ENCODE measurements around the gene MBD5. TPM values are rescaled to one million over a fixed set of nuclear protein-coding genes. Genes with fewer than 3 reads are reported as not detected.
A peak's percentile ranks its signal among the peaks of the same experiment; 100 is the strongest.

Gene MBD5
- total and polyA plus RNA-seq, 2 experiments from 2014 or later = 12.1 to 23.4 TPM

- H3K4me2 ChIP-seq (ENCODE audit: unreplicated experiment) = no peak overlapping the region
- no peak for TF ChIP-seq EZH2phosphoT487 (IDR thresholded peaks at IDR 0.05; ENCODE audit: insufficient read depth, low read depth)
- no peak for TF ChIP-seq EZH2 (IDR thresholded peaks at IDR 0.05; ENCODE audit: insufficient read depth, poor library complexity, severe bottlenecking)
- H3K27ac ChIP-seq = no peak overlapping the region
- DNase-seq = no peak
- no peaks in the 10 kb centered on the region for H3K79me2 ChIP-seq (ENCODE audit: insufficient read depth)
- no peaks in the 10 kb centered on the region; the same call in 1 of the 2 replicates for H3K36me3 ChIP-seq (ENCODE audit: low read depth)
- no peak overlapping the region for H2AFZ ChIP-seq
- H3K9me2 ChIP-seq (ENCODE audit: insufficient read depth) = no peaks in the 10 kb centered on the region
- no peaks in the 10 kb centered on the region for H3F3A ChIP-seq (ENCODE audit: insufficient read depth)
- H4K20me1 ChIP-seq (ENCODE audit: insufficient read depth) = no peaks in the 10 kb centered on the region
- H3K9me3 ChIP-seq (ENCODE audit: low read depth) = no peaks in the 10 kb centered on the region
- no peak overlapping the region for H3K9ac ChIP-seq
- peaks cover 10% of the 10 kb centered on the region; the same call in 1 of the 2 replicates for H3K4me1 ChIP-seq (ENCODE audit: insufficient read depth)
- in situ Hi-C loops (cut with MboI) = no loop called here
- no peak overlapping the region for H3K4me3 ChIP-seq
- H3K27me3 ChIP-seq (replicated peaks; ENCODE audit: insufficient read depth) = no peaks in the 10 kb centered on the region
- 91 to 98% methylated on average over 2 of the region's 2 CpGs for WGBS, 2 experiments (ENCODE audit: low coverage in 1 of 2, low lambda C conversion rate in 2 of 2, missing lambda C conversion rate in 2 of 2)
Observed at GRCh38 chr2:148292431-148292830, 271.5 kb downstream of the MBD5 start.

- H3K4me3 ChIP-seq = no peak overlapping the region
- H3F3A ChIP-seq (ENCODE audit: insufficient read depth) = no peaks in the 10 kb centered on the region
- H3K9me3 ChIP-seq (ENCODE audit: low read depth) = no peaks in the 10 kb centered on the region
- H3K36me3 ChIP-seq (ENCODE audit: low read depth) = no peaks in the 10 kb centered on the region; the same call in 1 of the 2 replicates
- TF ChIP-seq EZH2 (IDR thresholded peaks at IDR 0.05; ENCODE audit: insufficient read depth, poor library complexity, severe bottlenecking) (no peak), EZH2phosphoT487 (IDR thresholded peaks at IDR 0.05; ENCODE audit: insufficient read depth, low read depth) (no peak)
- DNase-seq = peak; percentile 63
- no peak overlapping the region for H2AFZ ChIP-seq
- in situ Hi-C loops (cut with MboI) = no loop called here
- H3K27me3 ChIP-seq (replicated peaks; ENCODE audit: insufficient read depth) = no peaks in the 10 kb centered on the region
- H3K4me1 ChIP-seq (ENCODE audit: insufficient read depth) = 0 out of 2 replicates have a peak, but pooled peaks cover 8% of the 10 kb centered on the region
- no peaks in the 10 kb centered on the region for H3K9me2 ChIP-seq (ENCODE audit: insufficient read depth)
- no peak overlapping the region for H3K4me2 ChIP-seq (ENCODE audit: unreplicated experiment)
- H4K20me1 ChIP-seq (ENCODE audit: insufficient read depth) = no peaks in the 10 kb centered on the region
- H3K27ac ChIP-seq = no peak overlapping the region
- no peaks in the 10 kb centered on the region for H3K79me2 ChIP-seq (ENCODE audit: insufficient read depth)
- H3K9ac ChIP-seq = no peak overlapping the region
Observed at GRCh38 chr2:148298196-148298595, 277.3 kb downstream of the MBD5 start.

GRCh38 chr2:148299616-148300015, 278.7 kb downstream of the MBD5 start:
- Histone ChIP-seq H4K20me1 (ENCODE audit: insufficient read depth) (no peaks in the 10 kb centered on the region), H3K27me3 (replicated peaks; ENCODE audit: insufficient read depth) (no peaks in the 10 kb centered on the region), H3K4me1 (ENCODE audit: insufficient read depth) (0 out of 2 replicates have a peak, but pooled peaks cover 8% of the 10 kb centered on the region), H3K27ac (no peak overlapping the region), H3K4me3 (no peak overlapping the region), H3K4me2 (ENCODE audit: unreplicated experiment) (no peak overlapping the region), H3K9ac (no peak overlapping the region), H3K36me3 (ENCODE audit: low read depth) (no peaks in the 10 kb centered on the region; the same call in 1 of the 2 replicates), H3K9me2 (ENCODE audit: insufficient read depth) (no peaks in the 10 kb centered on the region), H3F3A (ENCODE audit: insufficient read depth) (no peaks in the 10 kb centered on the region), H3K79me2 (ENCODE audit: insufficient read depth) (no peaks in the 10 kb centered on the region), H3K9me3 (ENCODE audit: low read depth) (no peaks in the 10 kb centered on the region), H2AFZ (no peak overlapping the region)
- in situ Hi-C loops (cut with MboI) = no loop called here
- no peak for DNase-seq
- TF ChIP-seq EZH2phosphoT487 (IDR thresholded peaks at IDR 0.05; ENCODE audit: insufficient read depth, low read depth) (no peak), EZH2 (IDR thresholded peaks at IDR 0.05; ENCODE audit: insufficient read depth, poor library complexity, severe bottlenecking) (no peak)

- no peaks in the 10 kb centered on the region for H3F3A ChIP-seq (ENCODE audit: insufficient read depth)
- peak; percentile 15 for DNase-seq
- H3K4me2 ChIP-seq (ENCODE audit: unreplicated experiment) = no peak overlapping the region
Observed at GRCh38 chr2:148300544-148300943, 279.7 kb downstream of the MBD5 start.

GRCh38 chr2:148301362-148301761, 280.5 kb downstream of the MBD5 start:
- no peaks in the 10 kb centered on the region for H3K79me2 ChIP-seq (ENCODE audit: insufficient read depth)
- H3K27ac ChIP-seq = no peak overlapping the region
- DNase-seq = no peak
- H2AFZ ChIP-seq = no peak overlapping the region
- 0 out of 2 replicates have a peak, but pooled peaks cover 8% of the 10 kb centered on the region for H3K4me1 ChIP-seq (ENCODE audit: insufficient read depth)
- H3K4me3 ChIP-seq = no peak overlapping the region
- 47 to 58% methylated on average over 3 of the region's 3 CpGs for WGBS, 2 experiments (ENCODE audit: low coverage in 1 of 2, low lambda C conversion rate in 2 of 2, missing lambda C conversion rate in 2 of 2)
- TF ChIP-seq EZH2phosphoT487 (IDR thresholded peaks at IDR 0.05; ENCODE audit: insufficient read depth, low read depth) = no peak
- no peak for TF ChIP-seq EZH2 (IDR thresholded peaks at IDR 0.05; ENCODE audit: insufficient read depth, poor library complexity, severe bottlenecking)
- H3K9me3 ChIP-seq (ENCODE audit: low read depth) = no peaks in the 10 kb centered on the region
- no peaks in the 10 kb centered on the region for H4K20me1 ChIP-seq (ENCODE audit: insufficient read depth)
- H3K9ac ChIP-seq = no peak overlapping the region
- no peaks in the 10 kb centered on the region for H3K36me3 ChIP-seq (ENCODE audit: low read depth)
- H3K27me3 ChIP-seq (replicated peaks; ENCODE audit: insufficient read depth) = no peaks in the 10 kb centered on the region
- H3F3A ChIP-seq (ENCODE audit: insufficient read depth) = no peaks in the 10 kb centered on the region
- H3K4me2 ChIP-seq (ENCODE audit: unreplicated experiment) = no peak overlapping the region
- no peaks in the 10 kb centered on the region for H3K9me2 ChIP-seq (ENCODE audit: insufficient read depth)
- in situ Hi-C loops (cut with MboI) = no loop called here

More at GRCh38 chr2:148300544-148300943, 279.7 kb downstream of the MBD5 start:
- TF ChIP-seq EZH2 (IDR thresholded peaks at IDR 0.05; ENCODE audit: insufficient read depth, poor library complexity, severe bottlenecking) = no peak
- TF ChIP-seq EZH2phosphoT487 (IDR thresholded peaks at IDR 0.05; ENCODE audit: insufficient read depth, low read depth) = no peak
- 0 out of 2 replicates have a peak, but pooled peaks cover 8% of the 10 kb centered on the region for H3K4me1 ChIP-seq (ENCODE audit: insufficient read depth)
- H3K27ac ChIP-seq = no peak overlapping the region
- no peaks in the 10 kb centered on the region for H3K27me3 ChIP-seq (replicated peaks; ENCODE audit: insufficient read depth)
- H3K36me3 ChIP-seq (ENCODE audit: low read depth) = no peaks in the 10 kb centered on the region; the same call in 1 of the 2 replicates
- in situ Hi-C loops (cut with MboI) = no loop called here
- no peak overlapping the region for H3K4me3 ChIP-seq
- H4K20me1 ChIP-seq (ENCODE audit: insufficient read depth) = no peaks in the 10 kb centered on the region
- no peak overlapping the region for H3K9ac ChIP-seq
- no peaks in the 10 kb centered on the region for H3K9me3 ChIP-seq (ENCODE audit: low read depth)
- H2AFZ ChIP-seq = no peak overlapping the region
- H3K79me2 ChIP-seq (ENCODE audit: insufficient read depth) = no peaks in the 10 kb centered on the region
- H3K9me2 ChIP-seq (ENCODE audit: insufficient read depth) = no peaks in the 10 kb centered on the region
